Hepatocyte (in vitro differentiated cells): ENCODE results near the gene TECPR1. TPM values are rescaled to one million over a fixed set of nuclear protein-coding genes. Genes with fewer than 3 reads are reported as not detected.

Source experiments
- DNase-seq: peaks from one replicate; pipeline ENCODE4 v3.0.0-alpha.2; 2016; ENCODE audit warnings: low spot score
- H2AFZ ChIP-seq: fragments of 200-600 bp; sonication (generic); 2 replicates; pipeline ENCODE4 v1.6.0; 2016; ENCODE audit warnings: antibody characterized with exemption, mild to moderate bottlenecking
- H3K27ac ChIP-seq: fragments of 200-600 bp; sonication (generic); 2 replicates; pipeline ENCODE4 v1.5.1; 2016; ENCODE audit warnings: mild to moderate bottlenecking
- H3K27me3 ChIP-seq: fragments of 200-600 bp; sonication (generic); 2 replicates; pipeline ENCODE4 v1.6.1; 2016
- H3K36me3 ChIP-seq: fragments of 200-600 bp; sonication (generic); replicated peaks from 2 replicates; pipeline ENCODE4 v1.5.1; 2016; ENCODE audit warnings: low read depth; ENCODE audit not compliant: insufficient read depth
- H3K4me1 ChIP-seq: fragments of 200-600 bp; sonication (generic); 2 replicates; pipeline ENCODE4 v1.5.1; 2016; ENCODE audit warnings: mild to moderate bottlenecking, moderate library complexity; ENCODE audit not compliant: insufficient read depth
- H3K4me2 ChIP-seq: fragments of 200-600 bp; sonication (generic); 2 replicates; pipeline ENCODE4 v1.6.0; 2016
- H3K4me3 ChIP-seq: fragments of 200-600 bp; sonication (generic); 2 replicates; pipeline ENCODE4 v1.5.1; 2016; ENCODE audit warnings: mild to moderate bottlenecking
- H3K79me2 ChIP-seq: fragments of 200-600 bp; sonication (generic); 2 replicates; pipeline ENCODE4 v1.6.0; 2017; ENCODE audit warnings: mild to moderate bottlenecking
- H3K9me2 ChIP-seq: fragments of 200-600 bp; sonication (generic); replicated peaks from 2 replicates; pipeline ENCODE4 v1.6.0; 2017; ENCODE audit warnings: mild to moderate bottlenecking; ENCODE audit not compliant: insufficient read depth
- H3K9me3 ChIP-seq: fragments of 200-600 bp; sonication (generic); 2 replicates; pipeline ENCODE4 v1.5.1; 2016; ENCODE audit warnings: low read depth, mild to moderate bottlenecking
- H4K20me1 ChIP-seq: fragments of 200-600 bp; sonication (generic); 2 replicates; pipeline ENCODE4 v1.6.0; 2016; ENCODE audit warnings: mild to moderate bottlenecking; ENCODE audit not compliant: insufficient read depth, poor library complexity, severe bottlenecking
- EZH2 ChIP-seq: fragments of 200-600 bp; sonication (generic); IDR thresholded peaks from 2 replicates; pipeline ENCODE4 v1.6.1; 2016; ENCODE audit warnings: antibody characterized with exemption, mild to moderate bottlenecking, borderline replicate concordance
- EZH2phosphoT487 ChIP-seq: fragments of 200-600 bp; sonication (generic); IDR thresholded peaks from one replicate; pipeline ENCODE4 v1.6.1; 2018; ENCODE audit warnings: antibody characterized with exemption, mild to moderate bottlenecking, low read depth, moderate library complexity; ENCODE audit not compliant: unreplicated experiment, severe bottlenecking
- WGBS: methylation state at CpG from one replicate; pipeline ENCODE4 v1.1.6; 2016; ENCODE audit warnings: low lambda C conversion rate; ENCODE audit errors: missing lambda C conversion rate; 5-methylcytosine and 5-hydroxymethylcytosine counted together
- polyA plus RNA-seq: library from polyadenylated mRNA; unstranded; fragments of >200 nt; fragmentation: Nextera tagmentation; extraction: Ambion mirVana; gene quantifications from 2 replicates; pipeline ENCODE4 v1.2.1, GENCODE V29; 2016
- total RNA-seq: library from RNA; depleted of rRNA; stranded (reverse); fragments of >200 nt; gene quantifications from 2 replicates; pipeline ENCODE4 v1.2.3, GENCODE V29; 2014
- TF ChIP-seq, protein P1 (sequence below): fragments of 200-600 bp; sonication (generic); IDR thresholded peaks from 2 replicates; pipeline ENCODE4 v1.5.1; 2016; ENCODE audit warnings: antibody characterized with exemption, mild to moderate bottlenecking; ENCODE audit not compliant: poor library complexity

TECPR1 gene
- total and polyA plus RNA-seq, 2 experiments from 2014 or later: 9.8 to 10.7 TPM

DNA sequence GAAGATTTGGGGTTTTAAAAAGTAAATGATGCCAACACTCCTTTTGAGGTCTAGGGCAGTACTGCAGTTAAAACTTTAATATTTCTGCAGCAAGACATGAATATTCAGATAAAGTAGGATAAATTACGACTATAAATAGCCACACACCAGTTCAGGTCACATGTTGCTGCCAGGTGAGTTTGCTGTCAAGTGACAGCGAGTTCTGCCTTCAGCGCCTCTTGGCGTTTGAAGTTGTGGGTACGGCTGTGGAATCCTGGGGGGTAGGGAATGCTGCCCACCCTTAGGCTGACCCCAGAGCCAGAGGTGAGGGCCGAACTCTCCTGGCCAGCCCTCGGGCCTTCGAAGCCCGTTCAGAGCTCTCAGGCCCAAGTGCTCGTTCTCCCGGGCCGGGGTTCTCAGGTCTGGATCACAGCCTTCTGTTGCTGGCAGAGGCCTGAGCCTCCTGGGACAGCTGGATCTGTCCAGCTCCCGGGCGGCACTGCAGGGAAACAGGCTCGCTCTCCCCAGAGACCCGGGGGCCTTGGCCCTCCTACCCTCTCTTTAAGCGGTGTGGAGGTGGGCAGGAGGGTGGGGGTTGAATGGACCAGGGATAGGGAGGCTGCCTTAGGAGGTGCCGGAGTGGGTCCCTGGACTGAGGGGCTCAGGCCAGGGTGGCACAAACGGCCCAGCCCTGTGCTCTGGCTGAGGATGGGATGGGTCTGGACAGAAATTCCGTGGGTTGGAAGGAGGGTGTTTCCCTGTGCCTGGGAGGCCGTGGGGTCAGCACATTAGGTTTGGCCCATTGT lies 34.9 kb upstream of the TECPR1 start:
- no peak overlapping the region for H2AFZ ChIP-seq
- peaks cover 86% of the 10 kb centered on the region for H4K20me1 ChIP-seq
- peaks cover 82% of the 10 kb centered on the region for H3K79me2 ChIP-seq
- H3K4me2 ChIP-seq: peak overlapping the region; percentile 96
- H3K36me3 ChIP-seq: no peaks in the 10 kb centered on the region
- peaks cover 37% of the 10 kb centered on the region for H3K4me1 ChIP-seq
- H3K9me2 ChIP-seq: no peaks in the 10 kb centered on the region
- no peak overlapping the region for H3K4me3 ChIP-seq
- H3K9me3 ChIP-seq: no peaks in the 10 kb centered on the region
- DNase-seq: peak; percentile 8
- peak overlapping the region; percentile 95 for H3K27ac ChIP-seq
- 84% methylated on average over 21 of the region's 21 CpGs for WGBS
- TF ChIP-seq EZH2 (no peak), EZH2phosphoT487 (no peak)
- TF ChIP-seq, protein P1, sequence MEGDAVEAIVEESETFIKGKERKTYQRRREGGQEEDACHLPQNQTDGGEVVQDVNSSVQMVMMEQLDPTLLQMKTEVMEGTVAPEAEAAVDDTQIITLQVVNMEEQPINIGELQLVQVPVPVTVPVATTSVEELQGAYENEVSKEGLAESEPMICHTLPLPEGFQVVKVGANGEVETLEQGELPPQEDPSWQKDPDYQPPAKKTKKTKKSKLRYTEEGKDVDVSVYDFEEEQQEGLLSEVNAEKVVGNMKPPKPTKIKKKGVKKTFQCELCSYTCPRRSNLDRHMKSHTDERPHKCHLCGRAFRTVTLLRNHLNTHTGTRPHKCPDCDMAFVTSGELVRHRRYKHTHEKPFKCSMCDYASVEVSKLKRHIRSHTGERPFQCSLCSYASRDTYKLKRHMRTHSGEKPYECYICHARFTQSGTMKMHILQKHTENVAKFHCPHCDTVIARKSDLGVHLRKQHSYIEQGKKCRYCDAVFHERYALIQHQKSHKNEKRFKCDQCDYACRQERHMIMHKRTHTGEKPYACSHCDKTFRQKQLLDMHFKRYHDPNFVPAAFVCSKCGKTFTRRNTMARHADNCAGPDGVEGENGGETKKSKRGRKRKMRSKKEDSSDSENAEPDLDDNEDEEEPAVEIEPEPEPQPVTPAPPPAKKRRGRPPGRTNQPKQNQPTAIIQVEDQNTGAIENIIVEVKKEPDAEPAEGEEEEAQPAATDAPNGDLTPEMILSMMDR: no peak
- H3K27me3 ChIP-seq: no peaks in the 10 kb centered on the region

DNA sequence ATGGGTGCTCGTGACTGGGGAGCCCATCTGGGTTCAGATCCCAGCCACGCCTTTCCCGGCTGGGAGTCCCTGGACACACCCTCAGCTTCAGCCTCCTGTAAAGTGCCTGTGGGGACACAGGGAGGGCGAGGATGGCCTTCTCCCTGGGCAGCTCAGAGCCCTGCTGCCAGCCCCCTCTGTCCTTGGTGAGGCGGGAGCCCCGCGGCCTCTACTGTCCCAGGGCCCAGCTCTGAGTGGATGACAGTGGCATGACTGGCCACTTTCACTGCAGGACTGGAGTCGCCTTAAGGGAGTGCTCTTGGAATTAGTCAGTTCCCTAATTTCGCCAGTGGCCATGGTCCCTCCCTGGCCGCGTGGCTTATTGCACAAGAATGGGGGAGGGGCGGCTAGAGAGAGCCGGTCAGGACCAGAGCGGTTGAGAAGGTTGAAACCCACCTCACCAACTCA lies 34.1 kb upstream of the TECPR1 start:
- Histone ChIP-seq H3K79me2 (peaks cover 84% of the 10 kb centered on the region), H2AFZ (no peak overlapping the region), H3K4me1 (peaks cover 37% of the 10 kb centered on the region), H3K4me3 (no peak overlapping the region), H3K4me2 (peak overlapping the region; percentile 96), H3K27me3 (no peaks in the 10 kb centered on the region), H4K20me1 (peaks cover 80% of the 10 kb centered on the region), H3K27ac (peak overlapping the region; percentile 95), H3K9me2 (no peaks in the 10 kb centered on the region), H3K36me3 (no peaks in the 10 kb centered on the region), H3K9me3 (no peaks in the 10 kb centered on the region)
- no peak for TF ChIP-seq EZH2
- no peak for TF ChIP-seq EZH2phosphoT487
- TF ChIP-seq, protein P1: no peak
- WGBS: 66% methylated on average over 14 of the region's 14 CpGs
- peak; percentile 57 for DNase-seq

DNA sequence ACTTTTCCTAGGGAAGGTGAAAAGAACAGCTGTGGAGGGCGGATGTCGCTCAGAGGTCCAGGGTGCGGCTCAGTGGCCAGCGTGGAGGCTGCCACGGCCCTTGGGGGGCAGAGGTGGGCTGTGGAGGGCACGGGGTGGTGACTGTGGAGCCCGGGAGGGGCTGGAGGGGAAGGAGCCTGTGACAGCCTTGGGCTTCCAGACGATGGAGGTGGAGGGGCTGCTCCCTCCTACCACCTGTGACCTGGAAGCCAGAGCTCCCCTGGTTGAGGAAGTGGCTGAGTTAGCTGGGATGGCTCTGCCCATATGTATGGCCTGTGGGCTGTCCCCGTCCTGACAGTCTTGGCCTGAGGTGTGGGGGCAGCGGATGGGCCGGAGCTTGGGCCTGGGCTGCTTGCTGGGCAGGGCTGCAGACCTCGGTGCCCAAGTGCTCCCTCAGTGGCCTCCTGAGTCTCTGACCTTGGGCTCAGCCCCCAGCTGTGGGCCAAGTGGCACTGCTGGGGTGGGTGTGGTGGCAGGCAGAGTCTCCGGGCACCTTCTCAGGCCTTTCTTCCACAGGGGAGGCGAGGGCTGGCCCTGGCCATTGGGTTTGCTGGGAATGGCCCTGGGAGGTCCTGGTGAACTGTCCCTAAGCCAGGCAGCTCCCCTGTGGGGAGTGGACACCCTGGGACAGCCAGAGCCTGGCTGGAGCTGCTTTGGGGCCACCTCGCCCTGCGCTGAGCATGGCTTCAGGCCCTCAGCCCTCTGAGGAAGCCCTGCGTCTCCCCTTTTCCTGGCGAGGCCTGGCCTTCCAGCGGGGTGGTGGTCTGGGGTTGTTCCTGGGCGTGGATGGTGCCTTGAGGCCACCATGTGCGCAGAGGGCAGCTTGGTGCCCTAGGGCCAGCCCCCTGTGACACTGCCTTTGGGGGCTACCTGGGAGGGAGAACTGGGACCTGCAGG lies 33.4 kb upstream of the TECPR1 start:
- DNase-seq: no peak
- Histone ChIP-seq H3K4me1 (peaks cover 43% of the 10 kb centered on the region), H3K36me3 (no peaks in the 10 kb centered on the region), H4K20me1 (peaks cover 74% of the 10 kb centered on the region), H3K27ac (peak overlapping the region; percentile 95), H3K4me3 (no peak overlapping the region), H3K9me3 (no peaks in the 10 kb centered on the region), H3K4me2 (peak overlapping the region; percentile 96), H3K9me2 (no peaks in the 10 kb centered on the region), H2AFZ (no peak overlapping the region), H3K79me2 (peaks cover 82% of the 10 kb centered on the region), H3K27me3 (no peaks in the 10 kb centered on the region)
- 89% methylated on average over 19 of the region's 21 CpGs for WGBS
- TF ChIP-seq EZH2phosphoT487 (no peak), EZH2 (no peak)
- TF ChIP-seq, protein P1: no peak
